Stimulated activated CD8-positive, alpha-beta memory T cell treated with anti-CD3 and anti-CD28 coated beads, Interleukin-4, amount 100 ng/mL, for 4 hours (primary cell): ENCODE results near the gene GTPBP2.

Experiments used
- DNase-seq, 2 donors: peaks; one replicate each; pipeline ENCODE4 v3.0.0-alpha.2; 2020; ENCODE audit warnings: low read depth in 2 of 2, low spot score in 1 of 2

Gene GTPBP2

GRCh38 chr6:43582911-43583310 is 46.2 kb downstream of the GTPBP2 start:
- DNase-seq = no peak

GRCh38 chr6:43579171-43579570 is 49.9 kb downstream of the GTPBP2 start:
- no peak for DNase-seq

GRCh38 chr6:43578748-43579147 is 50.3 kb downstream of the GTPBP2 start:
- DNase-seq = no peak

- DNase-seq = peak; percentile 72 to 84
These were observed 53.1 kb downstream of the GTPBP2 start, which contains the start of the genes POLH and XPO5 for GRCh38 chr6:43575772-43576551. TSS of gene POLH (plus strand) at chr6:43576185. CDS start at chr6:43582320, 6,135 bp downstream. TSS of gene XPO5 (minus strand) at chr6:43576038. CDS start at chr6:43575864, 174 bp downstream.

- peak in 1 of 2 donors; percentile 2 for DNase-seq
These were observed 53.8 kb downstream of the GTPBP2 start for GRCh38 chr6:43575105-43575771.

GRCh38 chr6:43572015-43572414 is 57.0 kb downstream of the GTPBP2 start:
- DNase-seq = no peak

- DNase-seq = no peak
These were observed 58.1 kb downstream of the GTPBP2 start for GRCh38 chr6:43570876-43571441.
